PC-9 (cell line): ENCODE data around the gene NCAM2. TPM values are rescaled to one million over a fixed set of nuclear protein-coding genes. Genes with fewer than 3 reads are reported as not detected.
A peak's percentile ranks its signal among the peaks of the same experiment; 100 is the strongest.

Experiments used
- BruUV-seq: library from RNA; stranded (reverse); fragments of 400-500 nt; replicated peaks from 2 replicates; lab custom pipeline; 2021; lab: Mats Ljungman, UMichigan
- CTCF ChIA-PET: fragments of 300-600 bp; sonication (Branson Sonifier 250); formaldehyde crosslinking; loops from one replicate; lab custom pipeline; 2022; ENCODE audit warnings: antibody characterized with exemption; lab: Charles Lee
- POLR2A ChIA-PET: fragments of 300-600 bp; sonication (Branson Sonifier 250); formaldehyde crosslinking; loops from one replicate; lab custom pipeline; 2022; ENCODE audit warnings: antibody characterized with exemption; ENCODE audit not compliant: unreplicated experiment; lab: Charles Lee
- DNase-seq, 2 experiments: peaks; one replicate each; pipeline versions ENCODE4 v3.0.0 to v3.0.0-alpha.2; 2015 to 2022; ENCODE audit warnings: mixed read lengths in 1 of 2
- H2AFZ ChIP-seq: fragments of 200-600 bp; sonication (generic); 2 replicates; pipeline ENCODE4 v1.8.1; 2017; ENCODE audit warnings: antibody characterized with exemption
- H3F3A ChIP-seq: fragments of 200-600 bp; sonication (generic); 2 replicates; pipeline ENCODE4 v1.8.1; 2017; ENCODE audit warnings: antibody characterized with exemption, mild to moderate bottlenecking, low read depth; ENCODE audit not compliant: insufficient read depth
- H3K27ac ChIP-seq: fragments of 200-600 bp; sonication (generic); 2 replicates; pipeline ENCODE4 v1.6.1; 2016; ENCODE audit warnings: mixed run types
- H3K27me3 ChIP-seq: fragments of 200-600 bp; sonication (generic); 2 replicates; pipeline ENCODE4 v1.6.1; 2016; ENCODE audit warnings: low read depth, mixed run types; ENCODE audit not compliant: insufficient read depth
- H3K36me3 ChIP-seq: fragments of 200-600 bp; sonication (generic); 2 replicates; pipeline ENCODE4 v1.6.1; 2016; ENCODE audit warnings: low read depth, mixed run types
- H3K4me1 ChIP-seq: fragments of 200-600 bp; sonication (generic); replicated peaks from 2 replicates; pipeline ENCODE4 v1.6.1; 2016; ENCODE audit warnings: mixed run types; ENCODE audit not compliant: insufficient read depth
- H3K4me2 ChIP-seq: fragments of 200-600 bp; sonication (generic); 2 replicates; pipeline ENCODE4 v1.6.1; 2017; ENCODE audit warnings: mixed run types
- H3K4me3 ChIP-seq: fragments of 200-600 bp; sonication (generic); 2 replicates; pipeline ENCODE4 v1.6.1; 2016; ENCODE audit warnings: mixed run types
- H3K79me2 ChIP-seq: fragments of 200-600 bp; sonication (generic); 2 replicates; pipeline ENCODE4 v1.6.1; 2017; ENCODE audit warnings: low read depth, mixed run types
- H3K9me2 ChIP-seq: fragments of 200-600 bp; sonication (generic); 2 replicates; pipeline ENCODE4 v1.8.1; 2017; ENCODE audit warnings: mild to moderate bottlenecking; ENCODE audit not compliant: insufficient read depth
- H3K9me3 ChIP-seq: fragments of 200-600 bp; sonication (generic); 2 replicates; pipeline ENCODE4 v1.8.1; 2016; ENCODE audit warnings: low read depth; ENCODE audit not compliant: insufficient read depth
- H4K20me1 ChIP-seq: fragments of 200-600 bp; sonication (generic); 2 replicates; pipeline ENCODE4 v1.8.1; 2017; ENCODE audit not compliant: insufficient read depth
- CTCF ChIP-seq: fragments of 200-600 bp; sonication (generic); conservative IDR thresholded peaks from 2 replicates; pipeline ENCODE4 v1.6.1; 2017; ENCODE audit warnings: mixed run types, antibody characterized with exemption, mild to moderate bottlenecking, moderate library complexity
- EZH2 ChIP-seq: fragments of 200-600 bp; sonication (generic); IDR thresholded peaks from 2 replicates; pipeline ENCODE4 v1.8.0; 2017; ENCODE audit warnings: antibody characterized with exemption, low read depth
- intact Hi-C: fragments of 100-400 bp; cut with micrococcal nuclease; formaldehyde crosslinking; loops from one replicate; pipeline ENCODE4 v1.10.0; 2022; ENCODE audit not compliant: unreplicated experiment
- total RNA-seq: library from RNA; stranded (reverse); gene quantifications from 2 replicates; pipeline ENCODE4 v1.2.3, GENCODE V29; 2021

NCAM2 gene
- total RNA-seq, 1 experiment from 2014 or later, result not detected

DNA sequence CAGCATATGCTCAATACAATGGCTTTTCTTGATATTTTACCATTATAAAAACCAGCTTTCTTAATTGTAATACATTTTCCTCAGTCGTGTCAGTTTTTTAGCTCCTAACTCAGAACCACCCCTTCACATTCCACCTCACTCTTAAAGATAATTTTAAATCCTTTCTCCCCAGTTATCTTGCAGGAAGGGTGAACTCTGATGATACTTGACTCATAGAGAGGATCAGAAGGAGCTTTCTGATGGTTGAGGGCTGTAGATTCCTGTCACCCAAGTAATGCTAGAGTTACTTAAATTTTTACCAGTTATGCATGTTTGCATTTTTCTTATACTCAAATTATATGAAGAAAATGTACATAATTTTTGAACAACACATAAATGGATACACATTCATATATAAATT lies 233.7 kb downstream of the NCAM2 start:
- Histone ChIP-seq H3K27ac (no peak overlapping the region), H3K9me3 (no peaks in the 10 kb centered on the region), H2AFZ (no peak overlapping the region), H3F3A (no peaks in the 10 kb centered on the region), H3K4me2 (no peak overlapping the region), H3K9me2 (no peaks in the 10 kb centered on the region), H3K4me3 (no peak overlapping the region), H3K36me3 (no peaks in the 10 kb centered on the region), H3K27me3 (no peaks in the 10 kb centered on the region), H4K20me1 (no peaks in the 10 kb centered on the region), H3K79me2 (no peaks in the 10 kb centered on the region), H3K4me1 (no peaks in the 10 kb centered on the region)
- BruUV-seq, result no TSS peak
- no peak for TF ChIP-seq EZH2
- no peak for TF ChIP-seq CTCF
- CTCF ChIA-PET, result no interaction called here
- POLR2A ChIA-PET, result no interaction called here
- intact Hi-C loops, result loop anchor here (10.0 kb wide), 1 partner anchor 453 kb away; no protein-coding TSS in a partner anchor
- DNase-seq, result no peak

DNA sequence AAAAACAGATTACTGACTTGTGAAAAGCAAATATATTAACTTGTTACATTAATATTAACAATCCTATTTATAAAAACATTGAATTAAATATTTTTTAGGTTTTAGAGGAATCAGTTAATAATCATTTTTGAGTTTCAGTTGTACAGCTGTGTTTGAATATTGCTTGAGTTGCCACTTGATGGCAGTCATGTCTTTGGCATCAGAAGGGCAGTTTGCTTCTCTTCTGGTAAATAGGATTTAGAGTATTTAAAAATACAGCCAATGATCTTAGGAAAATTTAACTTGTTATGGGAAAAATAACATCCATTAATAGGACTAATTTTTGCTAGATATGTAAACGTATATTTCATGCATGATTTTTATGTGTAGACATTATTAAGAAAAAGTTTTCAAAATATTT lies 234.1 kb downstream of the NCAM2 start:
- no peaks in the 10 kb centered on the region for H3K9me3 ChIP-seq
- no peak for DNase-seq
- POLR2A ChIA-PET, result no interaction called here

DNA sequence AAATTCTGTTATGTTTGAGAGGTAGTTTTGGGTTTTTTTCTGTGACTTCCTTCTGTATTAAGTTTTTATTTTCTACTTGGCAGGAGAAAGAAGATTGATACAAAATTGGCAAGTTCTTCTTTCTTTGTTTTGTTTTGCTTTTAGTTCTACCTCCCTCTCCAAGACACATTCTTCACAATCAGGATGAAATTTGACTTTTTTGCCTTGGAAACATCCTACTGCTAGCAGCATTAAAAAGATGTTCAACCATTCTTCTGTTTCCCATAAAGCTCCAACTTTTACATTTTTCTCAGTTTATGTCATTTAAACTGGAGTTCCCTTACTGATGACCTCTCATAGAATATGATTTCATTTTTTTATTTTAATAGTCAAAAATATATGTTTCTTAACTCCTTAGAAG lies 234.8 kb downstream of the NCAM2 start:
- CTCF ChIA-PET, result no interaction called here
- TF ChIP-seq EZH2 (no peak), CTCF (no peak)
- BruUV-seq, result no TSS peak

More for the DNA sequence above, 234.1 kb downstream of the NCAM2 start:
- Histone ChIP-seq H3K4me1 (no peaks in the 10 kb centered on the region), H2AFZ (no peak overlapping the region), H3K4me2 (no peak overlapping the region), H3K4me3 (no peak overlapping the region), H3K27ac (no peak overlapping the region), H3K27me3 (no peaks in the 10 kb centered on the region), H4K20me1 (no peaks in the 10 kb centered on the region), H3K36me3 (no peaks in the 10 kb centered on the region), H3F3A (no peaks in the 10 kb centered on the region), H3K79me2 (no peaks in the 10 kb centered on the region), H3K9me2 (no peaks in the 10 kb centered on the region)
- TF ChIP-seq EZH2, result no peak
- peak; percentile 45; the same call in 1 of the 2 replicates for TF ChIP-seq CTCF
- CTCF ChIA-PET, result no interaction called here
- intact Hi-C loops, result loop anchor here (10.0 kb wide), 1 partner anchor 452 kb away; no protein-coding TSS in a partner anchor
- BruUV-seq, result no TSS peak

More for the DNA sequence above, 234.8 kb downstream of the NCAM2 start:
- no peaks in the 10 kb centered on the region for H3K4me1 ChIP-seq
- no peaks in the 10 kb centered on the region for H3K9me3 ChIP-seq
- no peak for DNase-seq
- no peaks in the 10 kb centered on the region for H3K9me2 ChIP-seq
- no peak overlapping the region for H3K4me2 ChIP-seq
- H3K27me3 ChIP-seq, result no peaks in the 10 kb centered on the region
- no peak overlapping the region for H2AFZ ChIP-seq
- H3F3A ChIP-seq, result no peaks in the 10 kb centered on the region
- H4K20me1 ChIP-seq, result no peaks in the 10 kb centered on the region
- H3K36me3 ChIP-seq, result no peaks in the 10 kb centered on the region
- POLR2A ChIA-PET, result no interaction called here
- H3K79me2 ChIP-seq, result no peaks in the 10 kb centered on the region
- no peak overlapping the region for H3K27ac ChIP-seq
- intact Hi-C loops, result loop anchor here (10.0 kb wide), 1 partner anchor 452 kb away; no protein-coding TSS in a partner anchor
- H3K4me3 ChIP-seq, result no peak overlapping the region
